HG03575 (cell line): ENCODE measurements around the gene ADGRV1.

ENCODE experiments used
- ATAC-seq: cut with Tn5 transposase; IDR thresholded peaks from one replicate; pipeline ENCODE4 v1.9.1; 2021; ENCODE audit not compliant: unreplicated experiment, insufficient number of reproducible peaks, low FRiP score; ENCODE audit errors: extremely low read depth

Gene ADGRV1

GRCh38 chr5:91095786-91096385, 537.3 kb downstream of the ADGRV1 start:
- no peak for ATAC-seq

DNA sequence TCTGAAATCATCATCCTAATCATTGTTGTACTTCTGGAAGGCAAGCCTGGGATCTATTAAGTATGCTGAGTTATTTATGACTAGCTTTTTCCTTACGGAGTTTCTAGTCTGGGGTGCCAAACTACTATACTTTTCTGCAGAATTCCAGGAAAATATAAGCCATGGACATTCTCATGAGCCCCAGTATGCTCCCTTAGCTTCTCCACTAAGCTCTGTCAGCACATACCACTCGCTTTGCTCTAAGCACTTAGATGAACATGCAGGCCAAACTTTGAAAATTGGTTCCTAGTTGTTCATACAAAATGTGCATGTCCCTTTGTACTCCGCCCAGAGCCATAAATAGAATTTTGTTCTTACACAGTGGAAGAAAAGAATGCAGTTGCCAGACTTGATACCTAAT, 539.9 kb downstream of the ADGRV1 start:
- no peak for ATAC-seq

DNA sequence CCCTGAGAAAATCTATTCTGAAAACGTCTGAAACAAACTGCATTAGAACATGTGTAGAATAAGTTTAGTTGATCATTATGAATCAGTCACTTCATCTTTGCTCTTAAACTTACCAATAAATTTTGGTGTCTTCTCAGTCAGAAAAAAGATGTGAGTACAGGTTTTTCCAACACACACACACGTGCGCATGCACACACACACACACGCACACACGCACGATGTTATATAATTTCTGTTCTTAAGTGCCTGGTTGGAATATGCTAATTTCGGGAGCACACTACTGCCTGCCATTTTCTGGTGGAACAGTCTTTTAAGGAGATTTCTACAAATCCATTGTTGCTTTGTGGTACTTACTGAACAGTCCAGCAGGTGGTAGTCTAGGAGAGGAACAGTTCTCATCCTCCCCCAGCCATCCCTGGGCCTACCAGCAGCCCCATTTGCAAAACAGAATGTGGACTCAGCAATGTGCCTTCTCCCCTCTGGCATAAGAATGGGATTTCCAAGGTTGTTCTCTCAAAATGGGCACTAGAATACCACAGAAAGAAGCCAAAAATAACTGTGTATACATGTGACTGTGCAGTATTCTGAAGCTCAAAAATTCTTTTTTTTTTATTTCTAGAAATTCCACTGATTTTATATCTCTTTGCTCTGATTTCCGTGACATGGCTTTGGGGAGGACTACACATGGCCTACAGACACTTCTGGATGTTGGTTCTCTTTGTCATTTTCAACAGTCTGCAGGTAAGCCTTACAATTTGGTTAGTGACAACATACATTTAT, 543.2 kb downstream of the ADGRV1 start:
- peak; percentile 86 for ATAC-seq

- ATAC-seq: no peak
Observed at GRCh38 chr5:91103353-91104061, 544.9 kb downstream of the ADGRV1 start.

DNA sequence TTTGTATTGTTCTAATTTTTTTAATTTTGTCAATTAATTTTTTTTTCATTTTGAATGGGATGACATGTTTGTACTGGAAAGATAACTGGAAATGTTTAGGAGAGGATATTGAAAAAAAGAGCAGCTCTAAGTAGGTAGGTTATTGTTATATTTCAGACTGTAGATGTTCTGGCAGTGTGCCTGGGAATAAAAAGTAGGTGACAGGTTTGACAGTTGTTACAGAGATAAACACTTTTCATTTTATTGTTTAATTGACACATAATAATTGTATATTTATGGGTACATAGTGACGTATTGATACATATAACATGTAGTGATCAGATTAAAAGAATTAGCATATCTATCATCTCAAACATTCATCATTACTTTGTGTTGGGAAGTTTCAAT, 545.5 kb downstream of the ADGRV1 start:
- no peak for ATAC-seq

GRCh38 chr5:91106842-91107511, 548.4 kb downstream of the ADGRV1 start:
- no peak for ATAC-seq

- ATAC-seq: no peak
Observed at GRCh38 chr5:91109634-91110033, 551.0 kb downstream of the ADGRV1 start.

DNA sequence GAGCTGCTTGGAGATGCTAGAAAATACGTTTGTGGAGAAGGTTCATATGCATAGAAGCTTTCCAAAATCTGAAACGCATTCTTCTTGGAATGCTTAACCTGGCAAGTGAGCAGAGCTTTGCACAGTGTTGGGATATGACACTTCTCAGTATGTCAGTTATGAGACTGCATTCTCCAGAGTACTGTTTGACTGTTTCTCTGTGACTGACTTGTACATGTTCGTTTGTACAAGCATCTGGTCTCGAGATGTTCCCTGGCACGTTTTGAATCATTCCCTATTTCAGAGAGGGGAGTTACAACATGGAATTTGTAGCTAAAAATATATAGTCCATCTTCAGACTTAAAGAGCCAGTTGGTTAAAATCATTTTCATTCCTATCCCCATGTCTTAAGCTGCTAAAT, 552.1 kb downstream of the ADGRV1 start:
- no peak for ATAC-seq

GRCh38 chr5:91111473-91112238, 553.1 kb downstream of the ADGRV1 start:
- ATAC-seq: no peak

DNA sequence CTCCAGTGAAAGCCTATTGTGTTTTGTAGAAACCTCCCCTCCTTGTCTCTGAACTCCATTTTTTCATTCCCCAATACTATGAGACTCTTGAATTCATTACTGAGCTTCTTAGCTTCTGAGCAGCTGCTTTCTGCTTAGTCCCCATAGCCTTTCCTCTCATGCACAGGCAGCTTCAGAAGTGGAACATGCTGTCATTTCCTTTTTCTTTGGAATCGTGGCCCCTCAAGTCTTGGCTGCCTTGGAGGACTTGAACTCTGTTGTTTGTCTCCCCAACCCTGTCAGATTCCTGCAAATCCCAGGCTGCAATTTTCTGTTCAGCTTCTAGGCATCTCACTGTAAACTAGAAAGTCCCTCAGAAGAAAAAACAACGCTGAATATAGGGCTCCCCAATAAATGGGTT, 556.1 kb downstream of the ADGRV1 start:
- ATAC-seq: no peak

DNA sequence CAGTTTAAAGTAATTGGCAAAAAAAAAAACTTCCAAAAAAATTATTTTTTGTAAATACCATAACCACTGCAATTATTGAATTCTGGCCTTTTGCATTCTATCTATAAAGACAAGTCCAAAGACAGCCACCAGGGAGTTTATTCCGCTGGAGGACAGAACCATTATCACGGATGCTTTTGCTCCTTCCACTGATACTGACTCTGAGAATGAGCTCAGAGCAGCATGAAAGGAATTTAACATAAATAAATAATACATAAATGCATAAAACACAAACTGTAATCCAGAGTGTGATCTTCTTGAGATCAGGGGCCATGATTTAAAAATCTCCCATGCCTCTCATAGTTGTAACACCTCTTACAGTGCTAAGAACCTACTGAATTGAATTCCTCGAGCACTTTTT, 559.8 kb downstream of the ADGRV1 start:
- ATAC-seq: no peak

- no peak for ATAC-seq
Observed at GRCh38 chr5:91118796-91119195, 560.2 kb downstream of the ADGRV1 start.

DNA sequence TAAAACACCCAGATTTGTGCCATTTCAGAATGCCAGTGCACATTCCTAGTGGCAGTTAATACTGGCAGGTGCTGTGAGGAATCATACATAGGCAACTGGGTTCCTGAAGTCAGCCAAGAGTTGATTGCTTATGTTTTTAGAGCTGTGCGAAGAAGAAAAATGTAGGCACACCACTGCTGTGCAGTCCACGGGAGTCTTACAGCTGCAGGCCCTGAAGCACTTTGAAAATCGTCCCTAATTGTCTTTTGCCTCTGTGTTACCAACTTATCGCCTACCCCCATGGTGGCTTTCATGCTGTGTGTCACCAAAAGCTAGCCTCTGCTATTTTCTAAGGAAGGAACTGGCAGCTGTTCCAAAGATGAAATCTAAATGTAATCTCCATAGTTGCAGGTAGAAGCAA, 560.6 kb downstream of the ADGRV1 start:
- no peak for ATAC-seq

DNA sequence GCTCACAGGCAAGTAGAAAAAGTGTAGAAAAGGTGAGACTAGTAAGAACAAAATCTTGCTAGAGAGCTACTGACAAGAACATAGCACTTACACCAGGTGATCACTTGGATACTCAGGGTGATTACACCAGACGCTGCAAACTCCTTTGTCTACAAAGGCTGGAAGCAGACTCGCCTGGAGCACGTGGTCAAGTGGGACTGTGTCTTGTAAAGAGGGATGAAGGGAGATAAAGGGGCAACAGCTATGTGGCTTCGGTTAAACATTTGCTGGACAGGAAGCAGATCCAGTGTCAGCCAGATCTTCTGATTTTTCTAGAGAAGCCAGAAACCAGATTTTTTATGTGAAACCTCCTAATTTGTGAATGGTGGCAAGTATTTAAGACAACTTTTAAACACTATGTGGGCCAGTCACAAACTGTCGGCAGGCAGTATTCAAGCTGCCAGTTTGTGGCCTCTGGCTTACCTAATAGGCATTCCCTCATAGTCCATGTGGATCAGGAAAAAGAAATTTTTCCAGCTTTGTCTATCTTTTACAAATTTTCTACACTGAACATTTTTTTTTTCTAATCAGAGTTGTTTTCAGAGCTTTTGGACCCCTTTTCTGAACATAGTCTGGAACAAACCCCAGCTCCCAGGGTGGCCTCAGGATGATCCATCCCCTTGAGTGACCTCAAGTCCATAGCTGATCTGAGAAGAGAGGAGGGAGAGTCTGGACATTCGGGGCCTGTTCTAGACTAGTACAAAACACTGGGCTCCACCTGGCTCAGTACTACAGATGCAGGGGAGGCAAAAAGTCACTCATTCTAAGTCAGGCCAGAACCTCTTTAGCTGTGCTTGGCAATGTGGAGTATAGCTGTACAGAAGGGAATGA, 561.6 kb downstream of the ADGRV1 start:
- ATAC-seq: no peak

- no peak for ATAC-seq
Observed at GRCh38 chr5:91121347-91121993, 562.9 kb downstream of the ADGRV1 start.

DNA sequence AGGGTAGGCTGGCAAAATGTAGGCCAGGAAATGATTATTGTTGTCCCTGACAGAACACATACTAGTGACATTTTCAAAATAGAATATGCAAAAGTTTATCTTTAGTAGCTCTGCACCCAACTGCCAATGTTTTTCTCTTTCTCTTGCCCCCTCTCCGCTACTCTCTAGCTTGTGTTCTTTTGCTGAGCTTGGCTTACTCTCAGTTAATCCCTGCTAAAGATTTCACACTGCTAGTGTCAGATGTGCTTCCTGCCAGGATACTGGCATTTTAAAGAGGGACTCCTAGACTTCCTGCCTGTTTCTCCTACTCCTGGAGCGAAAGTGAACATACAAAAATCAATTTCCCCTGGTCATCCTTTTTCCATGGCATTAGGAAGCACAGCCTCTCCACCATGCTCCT, 564.1 kb downstream of the ADGRV1 start:
- ATAC-seq: no peak

- ATAC-seq: no peak
Observed at GRCh38 chr5:91123291-91123690, 564.7 kb downstream of the ADGRV1 start.

DNA sequence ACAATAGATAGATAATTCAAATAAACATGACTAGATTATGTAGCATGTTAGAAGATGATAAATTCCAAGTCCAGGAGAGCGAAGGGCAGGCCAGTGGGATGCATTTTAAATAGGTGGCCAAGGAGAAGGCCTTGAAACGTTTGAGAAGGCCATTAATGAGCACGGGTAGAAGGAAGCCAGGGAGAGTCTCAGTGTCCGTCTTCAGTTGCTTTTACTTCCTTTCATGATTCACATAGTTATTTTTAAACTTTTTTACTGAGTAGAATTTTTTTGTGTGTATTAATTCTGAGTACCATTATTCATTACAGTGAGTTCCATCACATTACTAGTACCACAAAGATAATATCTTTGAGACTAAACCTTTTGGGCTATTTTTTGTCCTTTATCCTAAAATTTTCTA, 565.3 kb downstream of the ADGRV1 start:
- ATAC-seq: no peak
